GM18907 (cell line): Measurements from ENCODE around the gene LPAR4.
"Not testable (repeated sequence)": the region's sequence is repeated elsewhere in the genome, so short reads cannot be mapped to it uniquely, and the experiment has no call there.

Experiments
- ATAC-seq: cut with Tn5 transposase; IDR thresholded peaks from one replicate; pipeline ENCODE4 v1.9.1; 2021; ENCODE audit warnings: mild to moderate bottlenecking, moderate library complexity; ENCODE audit not compliant: unreplicated experiment

The LPAR4 gene, protein sequence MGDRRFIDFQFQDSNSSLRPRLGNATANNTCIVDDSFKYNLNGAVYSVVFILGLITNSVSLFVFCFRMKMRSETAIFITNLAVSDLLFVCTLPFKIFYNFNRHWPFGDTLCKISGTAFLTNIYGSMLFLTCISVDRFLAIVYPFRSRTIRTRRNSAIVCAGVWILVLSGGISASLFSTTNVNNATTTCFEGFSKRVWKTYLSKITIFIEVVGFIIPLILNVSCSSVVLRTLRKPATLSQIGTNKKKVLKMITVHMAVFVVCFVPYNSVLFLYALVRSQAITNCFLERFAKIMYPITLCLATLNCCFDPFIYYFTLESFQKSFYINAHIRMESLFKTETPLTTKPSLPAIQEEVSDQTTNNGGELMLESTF

DNA sequence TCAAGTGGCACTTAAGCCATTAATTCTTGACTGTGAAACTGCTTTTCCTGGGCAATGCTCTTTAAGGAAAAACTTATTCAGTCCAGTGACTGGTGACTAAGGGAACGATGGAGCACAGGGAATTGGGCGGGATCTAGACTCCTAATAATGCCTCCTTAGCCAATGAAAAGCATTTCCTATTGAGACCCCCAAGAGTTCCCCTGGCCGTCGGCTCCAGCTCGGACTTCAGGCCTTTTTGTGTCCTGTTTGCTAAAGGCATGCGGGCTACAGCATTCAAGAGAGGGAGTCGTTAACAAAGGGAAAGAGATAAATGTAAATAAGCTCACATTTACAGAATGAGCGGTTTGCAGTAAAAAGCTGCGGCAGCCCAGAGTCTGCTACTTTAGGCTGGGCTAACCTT lies at the start of gene LPAR4:
Gene LPAR4 (plus strand): TSS at position 232 of the 400 bp plus-strand sequence. CDS start 7,150 bp downstream, outside the sequence.
- ATAC-seq, result no peak

- ATAC-seq, result no peak
Measured at GRCh38 chrX:78706071-78706470, 41.4 kb upstream of the LPAR4 start.

- no peak for ATAC-seq
Measured at GRCh38 chrX:78708262-78708661, 39.3 kb upstream of the LPAR4 start.

DNA sequence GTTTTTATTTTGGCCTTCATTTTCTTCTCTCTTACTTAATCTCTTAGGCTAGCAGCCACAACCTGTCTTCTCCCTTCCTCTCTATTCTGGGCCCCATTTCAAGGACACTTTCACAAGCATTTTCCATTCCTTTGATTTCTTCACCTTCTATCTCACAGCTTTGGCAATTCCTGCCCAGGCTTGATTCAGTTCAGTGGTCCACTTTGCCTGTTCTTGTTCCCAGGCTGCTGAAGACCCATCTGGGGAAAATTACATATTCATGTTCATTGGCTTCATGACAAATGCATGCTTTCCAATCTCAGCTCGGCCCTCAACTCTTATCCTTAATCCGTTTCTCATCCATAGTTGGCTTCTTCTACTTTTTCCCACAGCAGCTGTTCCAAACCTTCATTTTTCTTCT lies 38.7 kb upstream of the LPAR4 start:
- ATAC-seq, result no peak

GRCh38 chrX:78710171-78710570 lies 37.3 kb upstream of the LPAR4 start:
- no peak for ATAC-seq

DNA sequence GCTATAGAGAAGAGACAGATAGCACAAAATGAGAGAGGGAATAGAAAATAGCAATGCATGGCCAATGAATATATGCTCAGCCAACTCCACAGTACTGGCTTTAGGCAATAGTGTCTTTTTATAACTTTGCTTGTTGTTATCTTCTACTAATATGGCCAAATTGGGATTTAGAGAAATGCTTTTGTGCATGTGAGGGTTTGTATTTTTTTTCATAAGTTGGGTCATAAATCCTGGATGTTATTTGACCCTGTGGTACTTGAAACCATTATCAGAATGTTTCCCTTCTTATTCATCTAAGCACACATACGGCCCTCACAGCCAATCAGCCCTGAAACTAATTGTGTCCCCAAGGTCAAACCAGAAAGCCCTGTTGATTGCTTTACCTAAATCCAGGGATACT lies 35.2 kb upstream of the LPAR4 start:
- ATAC-seq, result no peak

- no peak for ATAC-seq
Measured at GRCh38 chrX:78725287-78725686, 22.2 kb upstream of the LPAR4 start.

GRCh38 chrX:78746496-78746895 lies 1.0 kb upstream of the LPAR4 start:
- ATAC-seq, result no peak

GRCh38 chrX:78747971-78748370 lies 451 bp downstream of the LPAR4 start:
- ATAC-seq, result no peak

- no peak for ATAC-seq
Measured at GRCh38 chrX:78748846-78749245, 1.3 kb downstream of the LPAR4 start.

- ATAC-seq, result no peak
Measured at GRCh38 chrX:78753571-78753970, 6.1 kb downstream of the LPAR4 start.

- peak; percentile 93 for ATAC-seq
Measured at GRCh38 chrX:78754917-78755316, 7.4 kb downstream of the LPAR4 start.

DNA sequence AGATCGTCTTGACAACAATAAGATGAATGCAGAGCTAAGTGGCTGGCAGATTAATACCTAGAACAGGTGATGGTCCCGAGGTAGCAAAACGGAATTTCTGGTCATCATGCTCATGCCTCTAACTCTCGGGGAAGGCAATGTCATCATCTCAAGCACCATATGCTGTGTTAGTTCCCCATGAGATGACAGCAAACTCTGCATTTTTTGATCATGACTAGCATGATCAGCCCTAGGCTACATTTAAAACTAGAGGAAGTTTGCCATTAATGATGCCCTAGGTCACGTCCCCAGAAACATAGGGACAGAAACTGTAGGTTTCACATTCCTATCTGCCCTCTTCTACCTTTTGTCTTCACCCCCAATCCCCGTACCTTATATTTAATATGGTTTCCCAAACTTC lies 11.6 kb downstream of the LPAR4 start:
- no peak for ATAC-seq

DNA sequence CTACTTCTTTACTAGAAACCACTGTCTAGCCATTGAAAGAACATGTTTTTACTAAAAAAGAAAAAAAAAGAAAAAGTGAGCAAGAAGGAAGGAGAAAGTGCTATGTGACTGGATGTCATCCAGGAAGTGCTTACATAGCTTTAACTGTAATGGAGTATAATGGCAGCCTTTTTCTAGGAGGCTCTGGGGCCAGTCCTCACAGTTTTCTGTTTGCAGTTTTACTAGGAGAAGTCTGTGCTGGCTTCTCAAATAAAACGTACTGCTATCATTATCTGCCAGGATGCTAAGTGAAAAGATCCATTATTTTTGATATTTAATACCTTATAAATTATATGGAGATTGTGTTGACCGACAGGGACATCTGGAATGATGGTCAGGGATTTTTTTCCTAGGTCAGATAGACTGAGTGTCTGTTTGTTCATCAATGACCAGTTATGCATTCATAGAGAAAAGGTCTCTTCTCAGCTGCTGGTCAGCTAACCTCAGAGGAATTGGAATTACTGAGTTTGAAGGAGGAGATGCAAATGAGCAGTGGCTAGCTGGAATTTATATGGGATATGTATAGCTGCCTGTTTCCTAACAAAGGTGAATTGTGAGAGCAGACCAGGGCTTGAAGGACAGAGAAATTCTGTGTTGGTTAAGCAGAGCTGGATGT lies 21.7 kb downstream of the LPAR4 start:
- ATAC-seq, result no peak

GRCh38 chrX:78769946-78770345 lies 22.4 kb downstream of the LPAR4 start:
- no peak for ATAC-seq

DNA sequence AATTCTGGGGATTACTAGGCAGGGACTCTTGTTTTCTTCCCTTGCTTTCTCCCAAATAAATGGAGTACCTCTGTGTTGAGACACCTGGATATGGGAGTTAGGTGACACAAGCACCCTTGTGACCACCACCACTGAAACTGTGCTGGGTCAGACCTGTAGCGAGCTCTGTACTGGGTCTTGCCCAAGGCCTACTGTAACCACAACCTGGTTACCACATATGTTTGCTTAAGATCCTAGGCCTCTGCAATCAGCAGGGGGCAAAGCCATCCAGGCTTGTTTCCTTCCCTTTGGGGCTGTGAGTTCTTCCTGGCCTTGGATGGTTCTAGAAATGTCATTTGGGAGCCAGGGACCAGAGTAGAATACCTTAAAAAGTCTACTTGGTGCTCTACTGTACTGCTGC lies 49.4 kb downstream of the LPAR4 start:
- ATAC-seq, result no peak

GRCh38 chrX:78800114-78800513 lies 52.6 kb downstream of the LPAR4 start:
- no peak for ATAC-seq

- no peak for ATAC-seq
Measured at GRCh38 chrX:78800694-78801093, 53.2 kb downstream of the LPAR4 start.

DNA sequence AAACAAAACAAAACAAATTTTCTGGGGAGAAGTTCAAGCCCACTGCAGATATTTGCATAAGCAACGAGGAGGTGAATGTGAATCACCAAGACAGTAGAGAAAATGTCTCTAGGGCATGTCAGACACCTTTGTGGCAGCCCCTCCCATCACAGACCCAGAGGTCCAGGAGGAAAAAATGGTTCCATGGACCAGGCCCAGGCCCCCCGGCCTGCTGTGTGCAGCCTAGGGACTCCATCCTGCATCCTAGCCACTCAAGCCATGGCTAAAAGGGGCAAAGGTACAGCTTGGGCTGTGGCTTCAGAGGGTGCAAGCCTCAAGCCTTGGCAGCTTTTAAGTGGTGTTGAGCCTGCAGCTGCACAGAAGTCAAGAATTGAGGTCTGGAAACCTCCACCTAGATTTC lies 54.0 kb downstream of the LPAR4 start:
- ATAC-seq, result no peak

DNA sequence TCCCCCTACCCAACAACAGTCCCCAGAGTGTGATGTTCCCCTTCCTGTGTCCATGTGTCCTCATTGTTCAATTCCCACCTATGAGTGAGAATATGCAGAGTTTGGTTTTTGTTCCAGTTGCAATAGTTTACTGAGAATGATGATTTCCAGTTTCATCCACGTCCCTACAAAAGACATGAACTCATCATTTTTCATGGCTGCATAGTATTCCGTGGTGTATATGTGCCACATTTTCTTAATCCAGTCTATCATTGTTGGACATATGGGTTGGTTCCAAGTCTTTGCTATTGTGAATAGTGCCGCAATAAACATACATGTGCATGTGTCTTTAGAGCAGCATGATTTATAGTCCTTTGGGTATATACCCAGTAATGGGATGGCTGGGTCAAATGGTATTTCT lies 55.0 kb downstream of the LPAR4 start:
- not testable (repeated sequence) for ATAC-seq
